GM23338 (cell line): ENCODE results near the gene COL20A1. TPM values are rescaled to one million over a fixed set of nuclear protein-coding genes. Genes with fewer than 3 reads are reported as not detected.

Experiments used
- ATAC-seq: fragments of 200-7000 bp; cut with Tn5 transposase; 3 replicates; pipeline ENCODE4 v1.9.1; 2020
- DNase-seq: peaks from one replicate; pipeline ENCODE4 v3.0.0-alpha.2; 2015; ENCODE audit warnings: low spot score
- H2AFZ ChIP-seq: fragments of 200-600 bp; sonication (generic); 2 replicates; pipeline ENCODE4 v1.8.0; 2016; ENCODE audit warnings: antibody characterized with exemption, mild to moderate bottlenecking, moderate library complexity
- H3F3A ChIP-seq: fragments of 200-600 bp; sonication (generic); replicated peaks from 2 replicates; pipeline ENCODE4 v1.8.0; 2017; ENCODE audit warnings: antibody characterized with exemption, mixed run types, low read depth
- H3K27ac ChIP-seq: fragments of 200-600 bp; sonication (generic); 2 replicates; pipeline ENCODE4 v1.6.1; 2016; ENCODE audit warnings: low read depth
- H3K27me3 ChIP-seq: fragments of 200-600 bp; sonication (generic); 2 replicates; pipeline ENCODE4 v1.8.0; 2016; ENCODE audit warnings: mild to moderate bottlenecking, mixed run types, moderate library complexity; ENCODE audit not compliant: insufficient read depth
- H3K36me3 ChIP-seq: fragments of 200-600 bp; sonication (generic); 2 replicates; pipeline ENCODE4 v1.8.0; 2016; ENCODE audit warnings: mild to moderate bottlenecking; ENCODE audit not compliant: insufficient read depth
- H3K4me1 ChIP-seq: fragments of 200-600 bp; sonication (generic); 2 replicates; pipeline ENCODE4 v1.8.0; 2016; ENCODE audit warnings: mild to moderate bottlenecking, moderate library complexity; ENCODE audit not compliant: insufficient read depth
- H3K4me2 ChIP-seq: fragments of 200-600 bp; sonication (generic); 2 replicates; pipeline ENCODE4 v1.7.1; 2017; ENCODE audit warnings: mixed run types
- H3K4me3 ChIP-seq: fragments of 200-600 bp; sonication (generic); 2 replicates; pipeline ENCODE4 v1.6.1; 2016; ENCODE audit warnings: mixed run types
- H3K79me2 ChIP-seq: fragments of 200-600 bp; sonication (generic); replicated peaks from 2 replicates; pipeline ENCODE4 v1.8.0; 2017; ENCODE audit warnings: mild to moderate bottlenecking; ENCODE audit not compliant: insufficient read depth
- H3K9me2 ChIP-seq: fragments of 200-600 bp; sonication (generic); 2 replicates; pipeline ENCODE4 v1.8.0; 2017; ENCODE audit not compliant: insufficient read depth
- H4K20me1 ChIP-seq: fragments of 200-600 bp; sonication (generic); replicated peaks from 2 replicates; pipeline ENCODE4 v1.8.0; 2017; ENCODE audit warnings: mild to moderate bottlenecking; ENCODE audit not compliant: insufficient read depth
- H3K27ac Mint-ChIP-seq: 2 replicates; pipeline ENCODE4 v1.8.0; 2020; ENCODE audit warnings: inconsistent platforms, mild to moderate bottlenecking, moderate library complexity, mixed read lengths
- H3K27me3 Mint-ChIP-seq: 3 replicates; pipeline ENCODE4 v1.8.0; 2022; ENCODE audit warnings: low read depth, mild to moderate bottlenecking, moderate library complexity, mixed read lengths, inconsistent platforms; ENCODE audit not compliant: insufficient read depth, poor library complexity
- H3K36me3 Mint-ChIP-seq: 3 replicates; pipeline ENCODE4 v1.8.0; 2021; ENCODE audit warnings: low read depth, mild to moderate bottlenecking, inconsistent platforms, moderate library complexity, mixed read lengths
- H3K4me1 Mint-ChIP-seq: 3 replicates; pipeline ENCODE4 v1.8.0; 2020; ENCODE audit warnings: mild to moderate bottlenecking, inconsistent platforms, mixed read lengths
- H3K4me3 Mint-ChIP-seq: 3 replicates; pipeline ENCODE4 v1.8.0; 2021; ENCODE audit warnings: moderate library complexity, mild to moderate bottlenecking, inconsistent platforms, mixed read lengths
- H3K9me3 Mint-ChIP-seq: 3 replicates; pipeline ENCODE4 v1.8.0; 2020; ENCODE audit warnings: moderate library complexity, mild to moderate bottlenecking, inconsistent platforms, mixed read lengths
- EZH2 ChIP-seq: fragments of 200-600 bp; sonication (generic); IDR thresholded peaks from one replicate; pipeline ENCODE4 v1.8.0; 2017; ENCODE audit warnings: antibody characterized with exemption, mild to moderate bottlenecking, low read depth; ENCODE audit not compliant: unreplicated experiment
- EZH2phosphoT487 ChIP-seq: fragments of 200-600 bp; sonication (generic); IDR thresholded peaks from one replicate; pipeline ENCODE4 v1.8.1; 2018; ENCODE audit warnings: antibody characterized with exemption; ENCODE audit not compliant: unreplicated experiment
- JUNB ChIP-seq: IDR thresholded peaks from one replicate; pipeline ENCODE4 v1.6.1; 2016; ENCODE audit warnings: antibody characterized with exemption; ENCODE audit not compliant: unreplicated experiment
- NANOG ChIP-seq: IDR thresholded peaks from 2 replicates; pipeline ENCODE4 v1.6.1; 2016; ENCODE audit warnings: antibody characterized with exemption, borderline replicate concordance
- POLR2AphosphoS5 ChIP-seq: IDR thresholded peaks from 2 replicates; pipeline ENCODE4 v1.6.1; 2016; ENCODE audit warnings: antibody characterized with exemption, low read depth
- REST ChIP-seq: IDR thresholded peaks from one replicate; pipeline ENCODE4 v1.6.1; 2018; ENCODE audit warnings: antibody characterized with exemption; ENCODE audit not compliant: unreplicated experiment
- ZNF331 ChIP-seq: fragments of 250-450 bp; sonication (Bioruptor Pico); IDR thresholded peaks from 2 replicates; pipeline ENCODE4 v1.5.0; 2020; ENCODE audit warnings: low read depth, mild to moderate bottlenecking, moderate library complexity
- polyA plus RNA-seq: library from polyadenylated mRNA; unstranded; fragments of >200 nt; fragmentation: Nextera tagmentation; extraction: Ambion mirVana; gene quantifications from 2 replicates; pipeline ENCODE4 v1.2.1, GENCODE V29; 2016
- total RNA-seq: library from RNA; depleted of rRNA; stranded (reverse); fragments of >200 nt; shearing (Covaris generic); gene quantifications from 2 replicates; pipeline ENCODE4 v1.2.3, GENCODE V29; 2014
- TF ChIP-seq, protein P1 (sequence below), 2 experiments: fragments of 200-600 bp in 1 of 2; sonication (generic) in 1 of 2; conservative IDR thresholded peaks; 2 replicates each; pipeline versions ENCODE4 v1.5.1 to v1.6.1; 2016 to 2017; ENCODE audit warnings: antibody characterized with exemption in 2 of 2, low read depth in 2 of 2, mild to moderate bottlenecking in 2 of 2, moderate library complexity in 1 of 2
- TF ChIP-seq, protein P2 (sequence below): fragments of 250-450 bp; sonication (Bioruptor Pico); IDR thresholded peaks from 2 replicates; pipeline ENCODE4 v1.5.0; 2020; ENCODE audit warnings: mild to moderate bottlenecking, moderate library complexity

Gene COL20A1
- total and polyA plus RNA-seq, 2 experiments from 2014 or later = 0.28 to 0.79 TPM

- TF ChIP-seq, protein P1, sequence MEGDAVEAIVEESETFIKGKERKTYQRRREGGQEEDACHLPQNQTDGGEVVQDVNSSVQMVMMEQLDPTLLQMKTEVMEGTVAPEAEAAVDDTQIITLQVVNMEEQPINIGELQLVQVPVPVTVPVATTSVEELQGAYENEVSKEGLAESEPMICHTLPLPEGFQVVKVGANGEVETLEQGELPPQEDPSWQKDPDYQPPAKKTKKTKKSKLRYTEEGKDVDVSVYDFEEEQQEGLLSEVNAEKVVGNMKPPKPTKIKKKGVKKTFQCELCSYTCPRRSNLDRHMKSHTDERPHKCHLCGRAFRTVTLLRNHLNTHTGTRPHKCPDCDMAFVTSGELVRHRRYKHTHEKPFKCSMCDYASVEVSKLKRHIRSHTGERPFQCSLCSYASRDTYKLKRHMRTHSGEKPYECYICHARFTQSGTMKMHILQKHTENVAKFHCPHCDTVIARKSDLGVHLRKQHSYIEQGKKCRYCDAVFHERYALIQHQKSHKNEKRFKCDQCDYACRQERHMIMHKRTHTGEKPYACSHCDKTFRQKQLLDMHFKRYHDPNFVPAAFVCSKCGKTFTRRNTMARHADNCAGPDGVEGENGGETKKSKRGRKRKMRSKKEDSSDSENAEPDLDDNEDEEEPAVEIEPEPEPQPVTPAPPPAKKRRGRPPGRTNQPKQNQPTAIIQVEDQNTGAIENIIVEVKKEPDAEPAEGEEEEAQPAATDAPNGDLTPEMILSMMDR (conservative IDR thresholded peaks at IDR 0.05; ENCODE audit: low read depth in 2 of 2) = no peak
- TF ChIP-seq EZH2phosphoT487 (no peak), POLR2AphosphoS5 (no peak), EZH2 (no peak), JUNB (no peak), ZNF331 (no peak)
- no peak overlapping the region for H3K27ac ChIP-seq
- H3K4me3 Mint-ChIP-seq = no peak overlapping the region
Measured at GRCh38 chr20:63298731-63299312, 5.8 kb downstream of the COL20A1 start.

DNA sequence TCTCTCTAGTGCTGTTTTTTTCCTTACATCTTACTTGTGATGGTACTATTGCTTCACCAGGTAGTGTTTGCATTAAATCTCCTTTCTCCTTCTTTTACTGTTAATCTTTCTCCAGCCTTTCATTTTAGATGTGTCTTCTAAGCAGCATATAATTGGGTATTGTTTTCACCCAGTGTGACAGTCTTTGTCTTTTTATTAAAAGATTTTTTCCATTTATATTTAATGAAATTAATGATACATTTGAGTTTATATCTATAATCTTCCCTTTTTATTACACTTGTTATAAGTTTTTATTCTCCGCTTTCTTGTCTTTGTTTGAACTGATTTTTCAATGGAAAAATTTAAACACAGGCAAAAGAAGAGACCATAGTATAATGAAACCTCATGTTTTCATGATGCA is 8.7 kb downstream of the COL20A1 start:
- no peaks in the 10 kb centered on the region for H3K36me3 ChIP-seq
- no peaks in the 10 kb centered on the region for H3F3A ChIP-seq
- DNase-seq = no peak
- H3K4me1 ChIP-seq = peaks cover 3% of the 10 kb centered on the region; the same call in 1 of the 2 replicates
- peaks cover 4% of the 10 kb centered on the region; the same call in 1 of the 3 replicates for H3K9me3 Mint-ChIP-seq
- H2AFZ ChIP-seq = no peak overlapping the region
- no peaks in the 10 kb centered on the region for H3K9me2 ChIP-seq
- no peak overlapping the region for H3K4me2 ChIP-seq
- no peak overlapping the region for H3K4me3 Mint-ChIP-seq
- H3K27ac ChIP-seq = no peak overlapping the region
- no peak for ATAC-seq
- no peaks in the 10 kb centered on the region for H3K36me3 Mint-ChIP-seq
- no peaks in the 10 kb centered on the region for H4K20me1 ChIP-seq
- H3K4me1 Mint-ChIP-seq = peaks cover 3% of the 10 kb centered on the region; the same call in 1 of the 3 replicates
- no peak overlapping the region for H3K27ac Mint-ChIP-seq
- no peaks in the 10 kb centered on the region for H3K79me2 ChIP-seq
- H3K27me3 Mint-ChIP-seq = peaks cover 11% of the 10 kb centered on the region
- H3K27me3 ChIP-seq = no peaks in the 10 kb centered on the region
- no peak overlapping the region for H3K4me3 ChIP-seq
- no peak for TF ChIP-seq REST
- no peak for TF ChIP-seq NANOG
- no peak for TF ChIP-seq EZH2
- no peak for TF ChIP-seq JUNB
- TF ChIP-seq, protein P2, sequence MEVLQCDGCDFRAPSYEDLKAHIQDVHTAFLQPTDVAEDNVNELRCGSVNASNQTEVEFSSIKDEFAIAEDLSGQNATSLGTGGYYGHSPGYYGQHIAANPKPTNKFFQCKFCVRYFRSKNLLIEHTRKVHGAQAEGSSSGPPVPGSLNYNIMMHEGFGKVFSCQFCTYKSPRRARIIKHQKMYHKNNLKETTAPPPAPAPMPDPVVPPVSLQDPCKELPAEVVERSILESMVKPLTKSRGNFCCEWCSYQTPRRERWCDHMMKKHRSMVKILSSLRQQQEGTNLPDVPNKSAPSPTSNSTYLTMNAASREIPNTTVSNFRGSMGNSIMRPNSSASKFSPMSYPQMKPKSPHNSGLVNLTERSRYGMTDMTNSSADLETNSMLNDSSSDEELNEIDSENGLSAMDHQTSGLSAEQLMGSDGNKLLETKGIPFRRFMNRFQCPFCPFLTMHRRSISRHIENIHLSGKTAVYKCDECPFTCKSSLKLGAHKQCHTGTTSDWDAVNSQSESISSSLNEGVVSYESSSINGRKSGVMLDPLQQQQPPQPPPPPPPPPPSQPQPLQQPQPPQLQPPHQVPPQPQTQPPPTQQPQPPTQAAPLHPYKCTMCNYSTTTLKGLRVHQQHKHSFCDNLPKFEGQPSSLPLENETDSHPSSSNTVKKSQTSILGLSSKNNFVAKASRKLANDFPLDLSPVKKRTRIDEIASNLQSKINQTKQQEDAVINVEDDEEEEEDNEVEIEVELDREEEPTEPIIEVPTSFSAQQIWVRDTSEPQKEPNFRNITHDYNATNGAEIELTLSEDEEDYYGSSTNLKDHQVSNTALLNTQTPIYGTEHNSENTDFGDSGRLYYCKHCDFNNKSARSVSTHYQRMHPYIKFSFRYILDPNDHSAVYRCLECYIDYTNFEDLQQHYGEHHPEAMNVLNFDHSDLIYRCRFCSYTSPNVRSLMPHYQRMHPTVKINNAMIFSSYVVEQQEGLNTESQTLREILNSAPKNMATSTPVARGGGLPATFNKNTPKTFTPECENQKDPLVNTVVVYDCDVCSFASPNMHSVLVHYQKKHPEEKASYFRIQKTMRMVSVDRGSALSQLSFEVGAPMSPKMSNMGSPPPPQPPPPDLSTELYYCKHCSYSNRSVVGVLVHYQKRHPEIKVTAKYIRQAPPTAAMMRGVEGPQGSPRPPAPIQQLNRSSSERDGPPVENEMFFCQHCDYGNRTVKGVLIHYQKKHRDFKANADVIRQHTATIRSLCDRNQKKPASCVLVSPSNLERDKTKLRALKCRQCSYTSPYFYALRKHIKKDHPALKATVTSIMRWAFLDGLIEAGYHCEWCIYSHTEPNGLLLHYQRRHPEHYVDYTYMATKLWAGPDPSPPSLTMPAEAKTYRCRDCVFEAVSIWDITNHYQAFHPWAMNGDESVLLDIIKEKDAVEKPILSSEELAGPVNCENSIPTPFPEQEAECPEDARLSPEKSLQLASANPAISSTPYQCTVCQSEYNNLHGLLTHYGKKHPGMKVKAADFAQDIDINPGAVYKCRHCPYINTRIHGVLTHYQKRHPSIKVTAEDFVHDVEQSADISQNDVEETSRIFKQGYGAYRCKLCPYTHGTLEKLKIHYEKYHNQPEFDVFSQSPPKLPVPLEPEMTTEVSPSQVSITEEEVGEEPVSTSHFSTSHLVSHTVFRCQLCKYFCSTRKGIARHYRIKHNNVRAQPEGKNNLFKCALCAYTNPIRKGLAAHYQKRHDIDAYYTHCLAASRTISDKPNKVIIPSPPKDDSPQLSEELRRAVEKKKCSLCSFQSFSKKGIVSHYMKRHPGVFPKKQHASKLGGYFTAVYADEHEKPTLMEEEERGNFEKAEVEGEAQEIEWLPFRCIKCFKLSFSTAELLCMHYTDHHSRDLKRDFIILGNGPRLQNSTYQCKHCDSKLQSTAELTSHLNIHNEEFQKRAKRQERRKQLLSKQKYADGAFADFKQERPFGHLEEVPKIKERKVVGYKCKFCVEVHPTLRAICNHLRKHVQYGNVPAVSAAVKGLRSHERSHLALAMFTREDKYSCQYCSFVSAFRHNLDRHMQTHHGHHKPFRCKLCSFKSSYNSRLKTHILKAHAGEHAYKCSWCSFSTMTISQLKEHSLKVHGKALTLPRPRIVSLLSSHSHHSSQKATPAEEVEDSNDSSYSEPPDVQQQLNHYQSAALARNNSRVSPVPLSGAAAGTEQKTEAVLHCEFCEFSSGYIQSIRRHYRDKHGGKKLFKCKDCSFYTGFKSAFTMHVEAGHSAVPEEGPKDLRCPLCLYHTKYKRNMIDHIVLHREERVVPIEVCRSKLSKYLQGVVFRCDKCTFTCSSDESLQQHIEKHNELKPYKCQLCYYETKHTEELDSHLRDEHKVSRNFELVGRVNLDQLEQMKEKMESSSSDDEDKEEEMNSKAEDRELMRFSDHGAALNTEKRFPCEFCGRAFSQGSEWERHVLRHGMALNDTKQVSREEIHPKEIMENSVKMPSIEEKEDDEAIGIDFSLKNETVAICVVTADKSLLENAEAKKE (CRISPR knock-in tag) = no peak

More at GRCh38 chr20:63298731-63299312, 5.8 kb downstream of the COL20A1 start:
- no peaks in the 10 kb centered on the region for H3K36me3 Mint-ChIP-seq
- H3K4me2 ChIP-seq = no peak overlapping the region
- H3K4me1 ChIP-seq = peaks cover 16% of the 10 kb centered on the region
- no peaks in the 10 kb centered on the region for H3K27me3 ChIP-seq
- H3K4me3 ChIP-seq = no peak overlapping the region
- peaks cover 20% of the 10 kb centered on the region for H3K27me3 Mint-ChIP-seq
- H2AFZ ChIP-seq = no peak overlapping the region
- H4K20me1 ChIP-seq = no peaks in the 10 kb centered on the region
- DNase-seq (no peak), ATAC-seq (no peak)
- H3K79me2 ChIP-seq = no peaks in the 10 kb centered on the region
- no peak overlapping the region for H3K27ac Mint-ChIP-seq
- H3K9me2 ChIP-seq = no peaks in the 10 kb centered on the region
- H3K4me1 Mint-ChIP-seq = peaks cover 16% of the 10 kb centered on the region
- H3K36me3 ChIP-seq = no peaks in the 10 kb centered on the region
- no peaks in the 10 kb centered on the region for H3K9me3 Mint-ChIP-seq
- H3F3A ChIP-seq = no peaks in the 10 kb centered on the region
